HuH-7.5 (cell line): Measurements from ENCODE around the gene OR2A1.
"Not testable (repeated sequence)": the region's sequence is repeated elsewhere in the genome, so short reads cannot be mapped to it uniquely, and the experiment has no call there.

Experiments
- DNase-seq: peaks from one replicate; pipeline ENCODE4 v3.0.0; 2011; ENCODE audit warnings: low spot score

Gene OR2A1, protein sequence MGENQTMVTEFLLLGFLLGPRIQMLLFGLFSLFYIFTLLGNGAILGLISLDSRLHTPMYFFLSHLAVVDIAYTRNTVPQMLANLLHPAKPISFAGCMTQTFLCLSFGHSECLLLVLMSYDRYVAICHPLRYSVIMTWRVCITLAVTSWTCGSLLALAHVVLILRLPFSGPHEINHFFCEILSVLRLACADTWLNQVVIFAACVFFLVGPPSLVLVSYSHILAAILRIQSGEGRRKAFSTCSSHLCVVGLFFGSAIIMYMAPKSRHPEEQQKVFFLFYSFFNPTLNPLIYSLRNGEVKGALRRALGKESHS

DNA sequence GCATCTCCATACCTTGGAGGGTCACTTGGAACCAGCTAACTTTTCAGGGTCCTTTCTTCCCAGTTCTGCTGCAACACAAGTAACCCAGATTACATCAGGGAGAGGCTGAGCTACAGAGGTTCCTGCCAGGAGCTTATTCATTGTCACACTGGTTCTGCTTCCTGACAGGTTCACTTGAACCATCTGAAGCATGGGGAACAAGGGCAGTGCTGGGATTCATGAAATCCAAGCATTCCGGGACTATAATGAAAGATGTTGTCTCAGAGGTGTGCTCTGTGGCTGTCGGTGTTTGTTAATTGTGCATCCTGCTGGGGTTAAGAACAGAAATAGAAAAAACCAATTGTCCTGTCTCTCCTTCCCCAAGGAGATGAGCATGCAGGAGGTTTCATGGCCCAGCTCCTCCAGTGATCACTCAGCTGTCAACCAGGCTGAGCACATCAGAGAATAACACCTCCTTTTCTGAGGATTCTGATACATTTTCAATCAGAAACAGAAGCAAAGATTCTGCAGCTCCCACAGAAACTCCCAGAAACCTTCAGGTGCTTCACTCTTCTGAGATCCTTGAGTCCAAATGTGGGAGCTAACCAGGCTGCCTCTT, at the start of gene OR2A1:
Gene OR2A1 (plus strand): TSS at position 548 of the 598 bp plus-strand sequence. CDS start 5,706 bp downstream, outside the sequence.
- not testable (repeated sequence) for DNase-seq

DNA sequence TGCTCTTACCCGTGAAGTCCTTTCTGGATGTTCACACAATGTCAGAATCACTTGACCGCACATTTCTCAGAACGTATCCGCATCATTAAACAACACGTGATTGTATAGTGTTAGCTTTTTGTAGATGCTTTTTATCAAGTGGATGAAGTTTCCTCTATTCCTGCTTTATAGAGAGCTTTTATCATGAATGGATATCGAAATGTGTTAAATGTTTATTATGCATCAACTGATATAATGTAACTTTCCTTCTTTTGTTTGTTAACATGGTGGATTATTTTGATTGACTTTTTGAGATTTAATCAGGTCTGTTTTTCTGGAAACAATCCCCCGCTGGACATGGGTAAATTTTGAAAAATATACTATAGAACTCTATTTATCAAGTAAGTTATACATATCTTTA, 47.5 kb upstream of the OR2A1 start, which contains the start of gene OR2A7:
Gene OR2A7 (minus strand): TSS at position 101 of the 400 bp plus-strand sequence. CDS start 5,164 bp downstream, outside the sequence.
- not testable (repeated sequence) for DNase-seq

DNA sequence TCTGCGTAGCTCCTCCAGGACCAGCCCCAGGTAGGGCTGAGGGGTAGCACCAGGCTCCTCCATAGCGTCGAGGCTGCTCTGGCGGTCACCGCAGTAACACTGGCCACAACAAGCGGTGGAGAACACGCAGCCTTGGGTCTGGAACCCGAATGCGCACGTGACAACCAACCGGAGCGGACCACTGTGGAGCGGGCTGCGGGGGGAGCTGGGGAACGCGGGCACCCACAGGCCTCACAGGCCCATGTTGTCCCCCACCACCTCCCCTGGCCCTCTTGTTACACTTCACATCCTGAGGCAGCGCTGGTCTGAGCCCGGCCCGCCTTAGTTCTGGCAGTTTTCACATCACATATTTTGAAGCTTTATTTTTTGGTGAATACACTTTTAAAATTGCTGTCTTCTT, 43.0 kb upstream of the OR2A1 start, which contains the start of gene CTAGE8:
Gene CTAGE8 (minus strand): TSS at position 101 of the 400 bp plus-strand sequence. CDS start 38 bp downstream, at position 63.
- not testable (repeated sequence) for DNase-seq

DNA sequence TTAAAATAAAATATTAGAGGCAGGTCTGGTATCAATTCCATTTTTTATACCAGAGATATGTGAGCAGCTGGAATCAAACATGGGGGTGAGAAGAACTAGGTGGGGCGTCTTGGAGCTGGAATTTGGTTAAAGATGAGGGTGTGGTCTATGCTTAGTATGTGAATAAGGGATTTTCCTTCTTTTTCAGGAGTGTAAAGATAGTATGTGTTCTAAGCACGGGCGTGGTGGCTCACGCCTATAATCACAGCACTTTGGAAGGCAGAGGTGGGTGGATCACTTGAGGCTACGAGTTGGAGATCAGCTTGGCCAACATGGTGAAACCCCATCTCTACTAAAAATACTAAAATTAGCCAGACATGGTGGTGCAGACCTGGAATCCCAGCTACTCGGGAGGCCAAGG, 36.9 kb upstream of the OR2A1 start:
- DNase-seq, result not testable (repeated sequence)

DNA sequence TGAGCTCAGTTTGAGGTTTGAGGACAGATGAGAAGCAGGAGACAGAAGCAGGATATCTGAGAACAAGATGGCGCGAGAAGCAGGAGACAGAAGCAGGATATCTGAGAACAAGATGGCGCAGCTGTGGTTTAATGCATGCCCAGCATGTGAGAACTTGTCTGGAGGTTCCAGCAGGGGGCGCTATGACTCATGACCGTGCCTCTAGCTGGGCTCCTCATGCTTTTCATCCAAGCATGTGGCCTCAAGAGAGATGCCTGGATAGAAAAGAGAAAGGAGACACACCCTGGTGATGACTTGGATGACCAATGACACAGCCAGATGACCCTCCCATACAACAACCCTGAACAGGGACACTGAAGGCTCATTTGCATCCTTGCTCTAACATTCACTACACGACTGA, 32.2 kb upstream of the OR2A1 start:
- DNase-seq, result not testable (repeated sequence)

DNA sequence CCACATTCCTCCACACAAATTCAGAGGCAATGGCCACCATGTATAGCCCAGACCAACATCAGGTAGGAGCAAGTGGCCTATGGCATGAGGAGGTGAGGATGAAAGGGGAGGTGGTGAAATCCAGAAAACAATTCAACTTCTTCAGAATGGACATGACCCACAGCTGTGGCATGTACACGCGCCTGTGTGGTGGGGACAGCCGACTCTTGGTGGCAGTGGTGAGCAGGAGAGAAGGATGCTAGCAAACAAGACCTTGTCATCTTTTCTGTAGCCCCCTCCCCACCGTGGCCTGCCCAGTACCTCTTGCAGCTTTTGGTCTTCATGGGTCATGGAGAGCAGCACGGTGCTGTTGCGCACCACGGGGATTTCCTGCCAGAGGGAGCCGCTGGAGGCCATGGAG, 30.2 kb upstream of the OR2A1 start:
- DNase-seq, result not testable (repeated sequence)

DNA sequence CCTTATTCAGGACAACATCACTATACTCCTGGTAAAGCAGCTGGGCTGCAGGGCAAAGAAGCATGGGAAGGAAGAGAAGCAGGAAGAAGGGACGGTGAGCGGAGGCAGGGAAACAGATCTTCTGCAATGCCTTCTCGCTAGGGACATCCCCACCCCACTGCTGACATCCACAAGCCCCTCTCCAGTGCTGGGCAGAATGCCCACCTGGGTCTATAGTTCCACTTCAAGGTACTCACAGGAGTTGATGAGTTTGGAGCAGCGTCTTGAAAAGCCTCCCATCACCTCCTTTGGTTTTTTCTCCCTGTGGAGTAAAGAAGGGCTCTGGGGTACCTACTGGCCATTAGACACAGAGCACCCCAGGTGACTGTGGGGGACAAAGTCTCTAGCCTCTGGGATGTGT, 29.7 kb upstream of the OR2A1 start:
- not testable (repeated sequence) for DNase-seq

DNA sequence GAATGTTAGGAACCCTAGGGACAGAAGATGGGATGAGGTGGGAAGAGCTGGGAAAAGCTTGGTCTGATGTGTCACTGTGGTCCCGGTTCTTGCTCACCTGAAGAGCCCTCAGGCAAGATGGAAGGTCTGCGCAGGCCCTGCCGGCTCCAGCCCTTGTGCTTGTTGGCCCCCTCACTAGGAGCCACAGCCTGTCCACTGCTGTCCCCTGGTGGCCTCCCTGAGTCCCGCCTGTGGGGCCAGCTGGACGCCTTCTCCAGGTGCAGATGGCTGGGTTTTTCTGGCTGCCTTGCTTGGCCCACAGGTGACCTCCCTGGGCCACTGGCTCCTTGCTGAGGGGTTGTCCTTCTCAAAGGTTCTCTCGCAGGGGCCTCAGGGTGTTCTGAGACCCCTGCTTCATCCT, 28.5 kb upstream of the OR2A1 start:
- DNase-seq, result not testable (repeated sequence)

DNA sequence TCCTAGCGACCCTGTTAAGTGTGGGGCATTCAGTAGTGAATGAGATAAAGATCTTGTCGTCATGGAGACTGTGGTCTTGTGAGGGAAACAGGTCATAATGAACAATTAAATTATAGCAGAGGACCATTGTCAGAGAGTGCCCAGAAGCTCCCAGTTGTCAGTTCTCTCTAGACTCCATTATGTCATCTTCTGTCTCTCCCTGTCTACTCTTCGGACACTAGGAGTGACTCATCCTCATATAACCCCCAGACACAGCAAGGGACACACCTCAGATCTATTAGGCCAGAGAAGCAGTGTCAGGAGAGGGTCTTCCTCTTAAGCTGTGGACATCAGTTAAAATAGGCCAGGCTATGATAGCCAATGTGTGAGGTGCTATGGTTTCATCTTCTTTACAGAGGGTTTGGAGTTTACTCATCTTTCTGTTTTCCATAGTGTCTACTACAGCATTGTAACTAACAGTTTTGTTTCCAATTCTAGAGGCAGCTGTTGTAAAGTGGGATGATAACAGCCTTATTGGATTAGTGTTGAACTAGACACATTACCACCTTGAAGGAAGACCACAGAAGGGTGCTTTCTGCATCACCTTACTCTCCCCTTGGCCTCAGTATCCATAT, 24.9 kb upstream of the OR2A1 start:
- not testable (repeated sequence) for DNase-seq

DNA sequence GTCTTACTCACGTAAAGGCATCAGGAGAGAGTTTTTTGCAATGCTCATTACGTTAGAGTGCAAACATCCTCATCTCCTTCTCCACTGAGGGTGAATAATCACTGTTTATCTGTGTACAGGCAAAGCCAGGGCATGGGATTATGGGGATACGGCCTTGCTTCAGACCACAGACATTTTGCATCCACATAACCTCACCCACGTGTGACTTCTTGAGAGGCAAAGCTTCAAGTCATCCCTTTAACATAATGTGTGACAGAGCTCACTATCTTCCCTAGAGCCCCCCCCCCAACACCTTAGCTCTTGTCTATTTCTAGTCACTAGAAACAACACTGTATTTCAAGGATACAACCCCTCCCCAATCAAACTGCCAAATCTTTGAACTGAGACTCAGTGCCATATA, 20.6 kb upstream of the OR2A1 start:
- not testable (repeated sequence) for DNase-seq

DNA sequence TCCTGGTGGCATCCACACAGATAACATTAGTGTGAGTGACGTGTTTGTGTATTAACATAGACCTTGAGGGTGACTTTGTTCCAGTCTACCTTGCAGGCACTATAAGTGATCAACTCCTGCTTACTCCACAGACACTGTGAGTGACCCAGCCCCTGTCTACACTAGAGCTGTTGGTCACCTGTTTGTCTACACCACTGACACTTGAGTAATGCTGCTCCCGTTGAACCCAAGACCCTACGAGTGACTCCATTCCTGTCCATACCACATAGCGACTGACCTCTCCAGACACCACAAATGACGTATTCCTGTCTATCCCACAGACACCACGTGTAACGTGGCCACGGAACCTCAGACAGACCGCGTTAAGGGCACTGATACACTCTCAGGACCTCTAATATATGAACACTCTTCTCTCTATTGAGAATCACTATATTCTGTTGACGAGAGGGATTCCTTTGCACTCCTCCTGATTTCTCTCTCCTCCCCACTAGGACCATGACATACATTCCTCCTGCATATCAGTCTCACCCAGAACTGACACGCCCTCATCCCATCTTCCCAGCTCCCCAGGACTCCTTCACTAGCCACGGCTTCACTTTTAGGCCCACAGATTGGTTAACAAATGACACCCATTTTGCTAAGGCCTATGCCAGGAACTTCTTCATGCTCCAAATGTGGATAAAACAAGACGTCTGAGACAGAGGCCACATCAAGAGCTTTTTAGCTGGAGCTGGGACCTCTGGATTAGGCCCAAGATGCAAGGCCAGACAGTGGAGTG, 19.6 kb upstream of the OR2A1 start:
- DNase-seq, result not testable (repeated sequence)

DNA sequence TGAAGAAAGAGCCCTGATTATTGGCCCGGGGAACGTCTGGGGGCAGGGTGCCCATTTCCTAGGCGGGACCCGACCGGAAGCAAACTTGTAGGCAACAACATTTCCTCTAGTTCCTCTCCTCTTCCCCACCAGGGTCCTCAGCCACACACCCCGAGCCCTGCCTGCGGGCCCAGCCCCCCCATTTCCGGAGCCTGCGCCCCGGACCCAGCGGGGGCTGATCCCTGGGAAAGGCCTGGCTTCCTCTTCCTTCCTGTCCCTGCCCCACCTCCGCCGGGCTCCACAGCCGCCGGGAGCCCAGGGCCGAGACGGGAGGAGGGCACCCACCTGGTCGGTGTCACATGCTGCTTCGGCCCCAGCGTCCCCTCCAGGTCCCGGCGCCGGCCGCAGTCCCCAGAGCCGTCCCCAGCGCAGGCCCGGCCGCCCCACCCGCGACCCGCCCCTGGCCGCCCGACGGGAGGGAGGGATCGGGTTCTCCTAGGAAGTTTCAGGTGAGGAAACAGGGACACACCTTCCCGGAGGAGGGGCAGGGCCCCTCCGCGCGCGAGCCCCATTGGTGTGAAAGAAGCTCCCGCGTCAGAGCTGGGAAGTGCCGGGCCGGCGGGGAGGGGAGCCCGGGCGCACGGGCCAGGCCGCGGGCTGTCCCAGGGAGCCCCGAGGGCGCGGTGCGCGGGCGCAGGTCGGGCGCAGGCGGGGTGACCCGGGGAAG, 18.3 kb upstream of the OR2A1 start:
- not testable (repeated sequence) for DNase-seq

DNA sequence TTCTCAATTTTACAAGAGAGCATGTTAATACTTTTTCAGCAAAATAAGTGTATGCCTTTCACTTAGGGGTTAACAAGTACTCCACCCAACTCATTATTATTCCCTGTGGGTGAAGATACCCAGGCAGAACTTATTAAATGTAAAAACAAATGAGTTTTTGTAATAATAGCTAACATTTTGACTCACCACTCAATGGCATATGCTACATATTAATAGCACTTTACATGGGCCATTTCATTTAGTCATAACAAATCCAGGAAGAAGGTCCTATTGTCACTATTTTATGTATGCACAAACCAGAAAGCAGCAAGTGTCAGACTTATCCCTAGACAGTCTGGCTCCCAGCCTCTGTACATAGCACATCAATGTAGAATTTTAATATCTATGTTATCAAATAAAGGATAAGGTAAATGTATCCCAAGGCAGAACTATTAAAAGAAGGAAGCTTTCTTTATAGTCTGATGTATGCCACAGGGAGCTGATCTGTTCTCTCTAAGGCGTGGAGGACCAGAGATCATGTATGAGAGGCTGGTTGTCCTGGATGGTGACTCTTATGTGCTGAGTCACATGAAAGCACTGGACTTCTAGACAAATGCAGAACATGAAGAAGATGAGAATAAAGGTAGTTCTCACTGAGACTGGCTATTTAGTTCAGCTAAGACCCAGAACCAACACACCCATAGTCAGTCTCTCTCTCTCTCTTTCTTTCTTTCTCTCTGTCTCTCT, 9.5 kb upstream of the OR2A1 start:
- DNase-seq, result not testable (repeated sequence)

DNA sequence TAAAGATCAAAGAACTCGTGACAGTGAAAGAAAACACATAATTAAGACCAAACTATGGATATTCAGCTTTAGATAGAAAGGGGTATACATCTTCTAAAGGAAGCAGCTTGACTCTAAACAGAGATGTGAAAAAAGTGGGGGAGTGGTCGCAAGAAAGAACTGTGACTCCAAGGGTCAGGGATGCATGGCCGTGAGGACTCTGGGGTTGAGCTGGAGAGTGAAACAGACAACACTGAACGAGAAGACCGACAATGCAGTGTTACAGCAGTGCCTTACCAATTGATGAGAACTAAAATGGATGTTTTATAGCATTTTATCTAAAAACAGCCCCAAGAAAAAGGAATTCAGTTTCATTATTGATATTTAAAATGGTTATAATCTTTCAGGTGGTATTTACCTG, 8.6 kb upstream of the OR2A1 start:
- not testable (repeated sequence) for DNase-seq

DNA sequence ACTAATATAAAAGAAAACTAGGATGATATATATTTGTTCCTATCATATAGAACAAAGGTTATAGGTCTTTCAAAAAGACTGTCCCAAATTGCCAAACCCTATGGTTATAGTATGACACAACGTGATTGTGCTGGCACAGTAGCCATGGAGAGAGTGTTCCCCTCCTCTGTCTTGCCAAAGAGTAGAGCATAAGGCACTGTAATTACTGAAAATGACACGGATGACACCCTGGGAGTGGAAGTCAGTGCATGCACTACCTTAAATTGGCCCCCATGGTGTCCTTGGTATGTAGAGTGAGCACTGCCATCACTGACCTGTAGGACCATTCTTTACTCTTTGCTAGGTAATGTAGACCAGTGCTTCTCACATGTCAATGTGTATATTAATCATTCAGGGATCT, 7.1 kb upstream of the OR2A1 start:
- not testable (repeated sequence) for DNase-seq

DNA sequence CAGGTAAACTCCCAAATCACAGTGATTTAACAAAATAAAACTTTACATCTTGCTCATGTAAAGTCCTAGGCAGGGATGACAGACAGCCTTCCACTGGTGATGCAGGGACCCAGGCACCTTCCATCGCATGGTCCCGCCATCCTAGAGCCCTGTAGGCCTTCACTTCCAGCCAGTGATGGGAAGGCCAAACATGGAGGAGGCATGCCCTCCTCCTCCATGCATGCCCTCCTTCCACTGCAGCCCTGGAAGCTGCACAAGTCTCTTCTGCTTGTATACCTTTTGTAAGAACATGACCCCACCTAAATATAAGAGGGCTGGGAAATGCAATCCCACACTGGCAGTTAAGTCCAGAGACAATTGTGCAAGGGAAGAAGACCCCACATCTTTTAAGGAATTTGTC, 2.5 kb upstream of the OR2A1 start:
- not testable (repeated sequence) for DNase-seq

DNA sequence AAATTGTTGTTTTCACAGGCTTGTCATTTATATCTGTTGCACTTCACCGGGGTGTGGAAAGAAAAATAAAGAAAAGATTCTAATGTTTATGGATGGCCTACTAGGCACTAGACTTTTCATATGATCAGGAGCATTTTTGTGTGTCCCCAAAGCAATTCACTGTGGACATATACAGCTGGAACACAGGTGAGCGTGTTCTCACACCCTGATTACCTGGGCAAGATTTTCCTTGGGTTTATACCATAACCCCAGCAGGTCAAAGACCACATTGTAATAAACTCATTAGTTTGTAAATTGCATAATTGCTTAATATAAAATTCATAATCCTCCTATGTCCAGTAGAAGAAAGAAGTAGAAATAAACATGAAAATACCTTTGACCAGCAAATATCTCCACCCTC, 1.0 kb upstream of the OR2A1 start:
- not testable (repeated sequence) for DNase-seq

DNA sequence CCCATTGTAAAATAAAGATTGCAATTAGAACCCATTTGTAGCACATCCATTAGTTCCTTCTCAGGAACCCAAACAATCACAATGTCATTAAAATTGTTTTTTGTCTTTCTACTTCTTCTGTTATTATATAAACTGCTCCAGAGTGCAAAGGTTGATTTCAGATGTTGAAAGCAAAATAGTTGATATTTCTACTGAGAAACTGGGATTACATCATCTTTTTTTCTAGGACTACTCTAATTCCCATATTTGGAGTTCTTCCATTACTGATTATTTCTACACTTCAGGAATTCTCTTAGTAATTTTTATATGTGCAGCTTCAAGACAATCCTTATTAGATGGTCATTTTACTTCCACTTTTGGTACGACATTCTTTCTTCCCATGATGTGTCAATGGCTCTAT, 5.3 kb downstream of the OR2A1 start:
- not testable (repeated sequence) for DNase-seq

DNA sequence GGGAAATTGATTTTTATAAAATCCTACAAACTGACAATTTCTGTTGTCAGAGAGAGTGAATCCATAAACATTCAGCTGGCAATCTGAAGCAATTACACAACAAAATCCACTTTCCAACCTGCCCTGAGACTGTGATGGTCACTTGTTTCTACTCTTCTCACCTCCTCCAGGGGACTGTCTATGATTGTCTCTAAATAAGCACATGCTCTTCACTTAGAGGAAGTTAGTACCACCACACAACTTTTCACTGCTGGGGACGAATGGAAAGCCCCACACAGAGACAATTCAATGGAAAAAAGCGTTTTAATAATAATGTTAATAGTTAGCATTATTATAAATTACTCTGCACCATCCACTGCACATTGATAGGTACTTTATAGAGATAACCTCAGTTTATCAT, 7.3 kb downstream of the OR2A1 start:
- DNase-seq, result not testable (repeated sequence)

DNA sequence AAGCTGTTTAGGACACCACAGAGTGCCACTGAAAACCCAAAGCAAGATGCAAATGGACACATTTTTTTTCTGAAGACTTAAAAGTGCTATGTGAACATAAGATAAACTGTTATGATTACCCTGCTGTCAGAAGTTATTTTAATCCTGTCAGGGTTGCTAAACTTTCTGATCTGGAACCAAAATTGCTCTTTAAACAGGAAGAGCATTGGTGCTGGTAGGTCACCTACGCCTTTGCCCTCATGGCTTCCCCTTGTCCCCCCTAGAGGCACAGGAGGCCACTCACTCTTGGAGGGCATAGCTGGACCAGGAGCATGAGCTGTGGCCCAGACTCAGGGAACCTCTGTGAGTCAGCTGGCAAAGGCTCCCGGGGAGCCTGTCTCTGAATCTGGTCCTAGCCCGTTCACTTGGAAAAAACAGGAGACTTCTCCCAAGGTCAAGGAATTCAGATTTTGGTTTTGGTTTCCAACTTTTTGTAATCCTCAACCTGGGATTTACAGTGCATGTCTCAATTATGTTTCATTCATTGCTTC, 9.5 kb downstream of the OR2A1 start:
- DNase-seq, result not testable (repeated sequence)
